Stomach (tissue), 9 donors: ENCODE measurements around the gene FOXK2. TPM values are rescaled to one million over a fixed set of nuclear protein-coding genes. Genes with fewer than 3 reads are reported as not detected.

Source experiments
- DNase-seq, 2 donors: peaks; one replicate each; pipeline versions ENCODE4 v3.0.0 to v3.0.0-alpha.2; 2013 to 2019
- H3K27ac ChIP-seq, 5 donors: fragments of 200-600 bp in 4 of 5; sonication (generic) in 4 of 5; one replicate each; pipeline ENCODE4 v1.5.1; 2013 to 2019; ENCODE audit warnings: mild to moderate bottlenecking in 1 of 5, moderate library complexity in 1 of 5
- H3K27me3 ChIP-seq, 3 donors: fragments of 200-600 bp; sonication (generic); one replicate each; pipeline ENCODE4 v1.5.1; 2017 to 2019; ENCODE audit warnings: mixed run types in 1 of 3
- H3K36me3 ChIP-seq, 4 donors: fragments of 200-600 bp; sonication (generic); 1 replicate in 3 of 4; 2 replicates in 1 of 4; pipeline ENCODE4 v1.5.1; 2016 to 2019
- H3K4me1 ChIP-seq, 4 donors: fragments of 200-600 bp; sonication (generic); one replicate each; pipeline ENCODE4 v1.5.1; 2016 to 2019
- H3K4me3 ChIP-seq, 4 donors: fragments of 200-600 bp; sonication (generic) in 3 of 4; one replicate each; pipeline ENCODE4 v1.5.1; 2016 to 2019; ENCODE audit warnings: mild to moderate bottlenecking in 1 of 4
- H3K9me3 ChIP-seq, 4 donors: fragments of 200-600 bp; sonication (generic); one replicate each; pipeline ENCODE4 v1.5.1; 2016 to 2019
- EP300 ChIP-seq: sonication (generic); formaldehyde crosslinking; IDR thresholded peaks from one replicate; pipeline ENCODE4 v1.6.1; 2017; ENCODE audit warnings: antibody characterized with exemption
- POLR2A ChIP-seq, 4 donors: fragments of 450-650 bp; IDR thresholded peaks; one replicate each; pipeline ENCODE4 v1.6.1; 2016; ENCODE audit warnings: antibody characterized with exemption in 4 of 4, control low read depth in 2 of 4, mild to moderate bottlenecking in 1 of 4, moderate library complexity in 1 of 4
- POLR2AphosphoS5 ChIP-seq, 3 donors: sonication (generic); formaldehyde crosslinking; IDR thresholded peaks; one replicate each; pipeline ENCODE4 v1.6.1; 2016; ENCODE audit warnings: antibody characterized with exemption in 3 of 3
- WGBS, 5 donors: extraction: QIAGEN DNeasy Blood & Tissue Kit in 3 of 5; methylation state at CpG; one replicate each; pipeline versions ENCODE4 v1.1.5 to v1.1.7; 2013 to 2018; 5-methylcytosine and 5-hydroxymethylcytosine counted together
- intact Hi-C: fragments of 100-400 bp; cut with DNase I; formaldehyde crosslinking; loops from one replicate; pipeline ENCODE4 v1.15.1; 2023; ENCODE audit warnings: low total_unique reads
- polyA plus RNA-seq, 3 donors: library from polyadenylated mRNA; stranded (reverse); fragments of 200-250 nt; gene quantifications; one replicate each; pipeline ENCODE4 v1.2.3, GENCODE V29; 2013
- total RNA-seq, 5 donors: library from RNA; depleted of rRNA; stranded (reverse); fragments of >200 nt; gene quantifications; one replicate each; pipeline versions ENCODE4 v1.1.0 to v1.2.3, GENCODE V29; 2014 to 2016
- TF ChIP-seq, protein P1 (sequence below), 7 experiments: fragments of 450-650 bp in 4 of 7; fragments of 200-600 bp in 3 of 7; sonication (generic) in 3 of 7; IDR thresholded peaks; one replicate each; pipeline ENCODE4 v1.5.1; 2016 to 2019; ENCODE audit warnings: antibody characterized with exemption in 7 of 7, control low read depth in 2 of 7, mild to moderate bottlenecking in 1 of 7
- donor health status: healthy with polysubstance abuse.
- donor health status: Bipolar disorder and iron deficiency.
- donor health status: healthy.

The FOXK2 gene
- total and polyA plus RNA-seq, 8 donors = 12.8 to 71.8 (median 31.9) TPM

DNA sequence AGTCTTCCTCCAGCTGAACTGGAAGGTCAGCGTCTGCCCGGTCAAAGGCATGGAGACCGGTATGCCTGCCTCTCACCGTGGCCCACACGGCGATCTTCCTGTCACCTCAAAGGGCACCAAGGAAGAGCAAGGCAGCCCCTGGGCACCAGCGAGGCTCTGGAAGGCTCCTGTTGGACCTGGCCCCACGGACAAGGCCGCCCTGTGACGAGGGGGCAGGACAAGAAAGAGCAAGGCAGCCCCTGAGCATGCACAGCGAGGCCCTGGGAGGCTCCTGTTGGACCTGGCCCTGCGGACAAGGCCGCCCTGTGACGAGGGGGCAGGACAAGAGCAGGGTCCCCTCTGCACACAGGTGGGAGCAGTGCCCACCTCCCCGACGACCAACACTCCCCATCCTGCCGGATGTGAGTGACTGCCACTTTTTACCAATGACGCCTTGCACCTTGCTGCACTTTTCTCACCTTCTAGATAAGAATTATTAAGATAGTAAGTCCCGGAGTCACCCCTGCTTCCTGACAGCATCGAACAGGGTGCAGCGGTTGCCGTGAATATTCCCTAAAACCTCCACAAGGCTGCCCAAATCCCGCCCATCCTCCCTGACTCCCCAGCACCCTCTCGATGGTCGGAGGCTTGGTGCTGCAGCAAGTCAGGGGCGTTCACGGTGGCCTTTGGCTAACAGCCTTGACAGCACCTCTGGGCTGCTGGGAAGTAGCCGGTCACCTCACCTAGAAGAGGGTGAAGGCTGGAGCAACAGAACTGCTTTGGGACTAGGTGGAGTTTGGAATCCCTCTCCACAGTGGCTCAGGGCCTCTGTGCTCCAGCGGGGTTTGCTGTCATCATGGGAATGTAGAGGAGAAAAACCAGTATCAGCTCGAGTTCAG lies 134.4 kb downstream of the FOXK2 start:
- TF ChIP-seq EP300 (no peak), POLR2A (IDR thresholded peaks at IDR 0.05) (no peak), POLR2AphosphoS5 (IDR thresholded peaks at IDR 0.05) (no peak)
- TF ChIP-seq, protein P1, sequence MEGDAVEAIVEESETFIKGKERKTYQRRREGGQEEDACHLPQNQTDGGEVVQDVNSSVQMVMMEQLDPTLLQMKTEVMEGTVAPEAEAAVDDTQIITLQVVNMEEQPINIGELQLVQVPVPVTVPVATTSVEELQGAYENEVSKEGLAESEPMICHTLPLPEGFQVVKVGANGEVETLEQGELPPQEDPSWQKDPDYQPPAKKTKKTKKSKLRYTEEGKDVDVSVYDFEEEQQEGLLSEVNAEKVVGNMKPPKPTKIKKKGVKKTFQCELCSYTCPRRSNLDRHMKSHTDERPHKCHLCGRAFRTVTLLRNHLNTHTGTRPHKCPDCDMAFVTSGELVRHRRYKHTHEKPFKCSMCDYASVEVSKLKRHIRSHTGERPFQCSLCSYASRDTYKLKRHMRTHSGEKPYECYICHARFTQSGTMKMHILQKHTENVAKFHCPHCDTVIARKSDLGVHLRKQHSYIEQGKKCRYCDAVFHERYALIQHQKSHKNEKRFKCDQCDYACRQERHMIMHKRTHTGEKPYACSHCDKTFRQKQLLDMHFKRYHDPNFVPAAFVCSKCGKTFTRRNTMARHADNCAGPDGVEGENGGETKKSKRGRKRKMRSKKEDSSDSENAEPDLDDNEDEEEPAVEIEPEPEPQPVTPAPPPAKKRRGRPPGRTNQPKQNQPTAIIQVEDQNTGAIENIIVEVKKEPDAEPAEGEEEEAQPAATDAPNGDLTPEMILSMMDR (IDR thresholded peaks at IDR 0.05) = no peak
- H3K4me3 ChIP-seq = peak overlapping the region in 1 of 4 donors; percentile 7
- H3K27me3 ChIP-seq = no peaks in the 10 kb centered on the region
- no peak for DNase-seq
- 52 to 66% (median 66%) methylated on average over 26 to 30 of the region's 30 CpGs for WGBS, 5 donors
- H3K27ac ChIP-seq = peak overlapping the region; percentile 80 to 92 (median 89)
- peaks cover 0 to 35% (median 26%) of the 10 kb centered on the region in 4 donors for H3K36me3 ChIP-seq
- intact Hi-C loops = no loop called here
- no peaks in the 10 kb centered on the region for H3K9me3 ChIP-seq
- peaks cover 25 to 49% (median 35%) of the 10 kb centered on the region in 4 donors for H3K4me1 ChIP-seq

Other genes with a start within 250 kb of the FOXK2 start
- gene CSNK1D, start 246.0 kb upstream of the FOXK2 start, total RNA-seq = 100 to 1,000 TPM in 4 of 5 donors, 10 to 100 TPM in 1; 58.0 to 180 (median 140) TPM
- gene CSNK1D, start 246.0 kb upstream of the FOXK2 start, polyA plus RNA-seq = 10 to 100 TPM; 55.9 to 66.7 (median 65.4) TPM
- gene CD7, start 202.1 kb upstream of the FOXK2 start, total RNA-seq = 1 to 10 TPM in 2 of 5 donors, not detected in 3; 2.0 to 4.3 TPM
- gene CD7, start 202.1 kb upstream of the FOXK2 start, polyA plus RNA-seq = 1 to 10 TPM; 2.1 to 8.6 (median 3.7) TPM
- 10 to 100 TPM in 2 of 5 donors, 1 to 10 TPM in 3; 1.8 to 48.8 (median 6.7) TPM for gene SECTM1, start 186.0 kb upstream of the FOXK2 start, total RNA-seq
- gene SECTM1, start 186.0 kb upstream of the FOXK2 start, polyA plus RNA-seq = 10 to 100 TPM in 2 of 3 donors, 1 to 10 TPM in 1; 9.3 to 23.1 (median 10.2) TPM
- gene TEX19, start 160.5 kb upstream of the FOXK2 start, total RNA-seq = not detected
- gene TEX19, start 160.5 kb upstream of the FOXK2 start, polyA plus RNA-seq = not detected
- gene UTS2R, start 148.0 kb upstream of the FOXK2 start, total RNA-seq = not detected
- gene UTS2R, start 148.0 kb upstream of the FOXK2 start, polyA plus RNA-seq = not detected
- gene HEXD, start 101.4 kb upstream of the FOXK2 start, total RNA-seq = 100 to 1,000 TPM in 4 of 5 donors, 10 to 100 TPM in 1; 13.8 to 212 (median 124) TPM
- 100 to 1,000 TPM in 1 of 3 donors, 10 to 100 TPM in 2; 51.9 to 103 (median 93.4) TPM for gene HEXD, start 101.4 kb upstream of the FOXK2 start, polyA plus RNA-seq
- gene OGFOD3, start 101.1 kb upstream of the FOXK2 start, total RNA-seq = 10 to 100 TPM; 10.5 to 30.4 (median 23.2) TPM
- gene OGFOD3, start 101.1 kb upstream of the FOXK2 start, polyA plus RNA-seq = 10 to 100 TPM; 13.9 to 17.3 (median 15.3) TPM
- gene CYBC1, start 69.0 kb upstream of the FOXK2 start, total RNA-seq = 100 to 1,000 TPM in 2 of 5 donors, 10 to 100 TPM in 3; 41.5 to 196 (median 53.0) TPM
- gene CYBC1, start 69.0 kb upstream of the FOXK2 start, polyA plus RNA-seq = 10 to 100 TPM; 35.9 to 43.4 (median 40.3) TPM
- gene NARF, start 61.0 kb upstream of the FOXK2 start, total RNA-seq = 10 to 100 TPM; 29.4 to 83.9 (median 36.2) TPM
- gene NARF, start 61.0 kb upstream of the FOXK2 start, polyA plus RNA-seq = 10 to 100 TPM; 71.9 to 78.2 (median 78.1) TPM
- gene WDR45B, start 128.7 kb downstream of the FOXK2 start, total RNA-seq = 100 to 1,000 TPM in 2 of 5 donors, 10 to 100 TPM in 3; 75.3 to 108 (median 92.9) TPM
- 10 to 100 TPM; 62.8 to 70.7 (median 62.9) TPM for gene WDR45B, start 128.7 kb downstream of the FOXK2 start, polyA plus RNA-seq
- 100 to 1,000 TPM in 2 of 5 donors, 10 to 100 TPM in 2, 1 to 10 TPM in 1; 7.6 to 133 (median 36.4) TPM for gene RAB40B, start 179.0 kb downstream of the FOXK2 start, total RNA-seq
- 10 to 100 TPM; 13.5 to 25.7 (median 17.7) TPM for gene RAB40B, start 179.0 kb downstream of the FOXK2 start, polyA plus RNA-seq
- gene FN3KRP, start 197.0 kb downstream of the FOXK2 start, total RNA-seq = 10 to 100 TPM in 4 of 5 donors, 1 to 10 TPM in 1; 1.2 to 50.7 (median 17.5) TPM
- gene FN3KRP, start 197.0 kb downstream of the FOXK2 start, polyA plus RNA-seq = 10 to 100 TPM; 20.0 to 28.2 (median 26.9) TPM
- 10 to 100 TPM; 13.6 to 59.5 (median 16.5) TPM for gene FN3K, start 215.9 kb downstream of the FOXK2 start, total RNA-seq
- 10 to 100 TPM; 13.0 to 18.5 (median 16.4) TPM for gene FN3K, start 215.9 kb downstream of the FOXK2 start, polyA plus RNA-seq
- gene TBCD, start 232.3 kb downstream of the FOXK2 start, total RNA-seq = 100 to 1,000 TPM in 3 of 5 donors, 10 to 100 TPM in 2; 51.2 to 155 (median 104) TPM
- 100 to 1,000 TPM in 1 of 3 donors, 10 to 100 TPM in 2; 69.3 to 110 (median 75.3) TPM for gene TBCD, start 232.3 kb downstream of the FOXK2 start, polyA plus RNA-seq